BJ (cell line): ENCODE results near the gene LOX. TPM values are rescaled to one million over a fixed set of nuclear protein-coding genes. Genes with fewer than 3 reads are reported as not detected.

Experiments
- CTCF ChIA-PET: fragments of 350-600 bp; formaldehyde crosslinking; extraction: SDS; loops from one replicate; lab custom pipeline; 2021; ENCODE audit warnings: antibody characterized with exemption, inconsistent platforms; lab: Yijun Ruan, JAX
- POLR2A ChIA-PET: fragments of 300-600 bp; sonication (Branson Sonifier 250); formaldehyde crosslinking; extraction: SDS; loops from one replicate; lab custom pipeline; 2021; ENCODE audit warnings: antibody characterized with exemption; lab: Charles Lee
- DNase-seq: peaks from one replicate; pipeline ENCODE4 v3.0.0-alpha.2; 2011; ENCODE audit warnings: low read depth
- H3K27me3 ChIP-seq: 2 replicates; pipeline ENCODE4 v1.6.0; 2011; ENCODE audit warnings: low read length; ENCODE audit not compliant: control insufficient read depth, insufficient read depth
- H3K36me3 ChIP-seq: 2 replicates; pipeline ENCODE4 v1.5.1; 2011; ENCODE audit warnings: low read length; ENCODE audit not compliant: control insufficient read depth, insufficient read depth
- H3K4me3 ChIP-seq: 2 replicates; pipeline ENCODE4 v1.5.1; 2011; ENCODE audit warnings: low read depth, mild to moderate bottlenecking, control low read depth, low read length
- polyA minus RNA-seq: library from RNA; depleted of rRNA, polyadenylated mRNA; stranded (reverse); fragments of >200 nt; gene quantifications from 2 replicates; pipeline ENCODE4 v1.2.3, GENCODE V29; 2011; rRNA and poly(A)+ RNA removed
- polyA plus RNA-seq: library from polyadenylated mRNA; depleted of rRNA; stranded (reverse); fragments of >200 nt; gene quantifications from 2 replicates; pipeline ENCODE4 v1.2.3, GENCODE V29; 2011; rRNA removed
- TF ChIP-seq, protein P1 (sequence below): IDR thresholded peaks from 2 replicates; pipeline ENCODE4 v1.5.1; 2011; ENCODE audit warnings: low read depth, mild to moderate bottlenecking, control low read depth, inconsistent platforms, low read length, moderate library complexity; ENCODE audit not compliant: insufficient read depth

LOX gene
- polyA plus RNA-seq (632 and 668 TPM in 2 replicates), polyA minus RNA-seq (624 and 731 TPM in 2 replicates)

- Histone ChIP-seq H3K36me3 (peaks cover 5% of the 10 kb centered on the region), H3K4me3 (peak within 1 kb of the TSS; percentile 85), H3K27me3 (no peaks in the 10 kb centered on the region)
- TF ChIP-seq, protein P1, sequence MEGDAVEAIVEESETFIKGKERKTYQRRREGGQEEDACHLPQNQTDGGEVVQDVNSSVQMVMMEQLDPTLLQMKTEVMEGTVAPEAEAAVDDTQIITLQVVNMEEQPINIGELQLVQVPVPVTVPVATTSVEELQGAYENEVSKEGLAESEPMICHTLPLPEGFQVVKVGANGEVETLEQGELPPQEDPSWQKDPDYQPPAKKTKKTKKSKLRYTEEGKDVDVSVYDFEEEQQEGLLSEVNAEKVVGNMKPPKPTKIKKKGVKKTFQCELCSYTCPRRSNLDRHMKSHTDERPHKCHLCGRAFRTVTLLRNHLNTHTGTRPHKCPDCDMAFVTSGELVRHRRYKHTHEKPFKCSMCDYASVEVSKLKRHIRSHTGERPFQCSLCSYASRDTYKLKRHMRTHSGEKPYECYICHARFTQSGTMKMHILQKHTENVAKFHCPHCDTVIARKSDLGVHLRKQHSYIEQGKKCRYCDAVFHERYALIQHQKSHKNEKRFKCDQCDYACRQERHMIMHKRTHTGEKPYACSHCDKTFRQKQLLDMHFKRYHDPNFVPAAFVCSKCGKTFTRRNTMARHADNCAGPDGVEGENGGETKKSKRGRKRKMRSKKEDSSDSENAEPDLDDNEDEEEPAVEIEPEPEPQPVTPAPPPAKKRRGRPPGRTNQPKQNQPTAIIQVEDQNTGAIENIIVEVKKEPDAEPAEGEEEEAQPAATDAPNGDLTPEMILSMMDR, result no peak
- ChIA-PET CTCF (interaction anchor here (0.9 to 5.1 kb wide), 7 partner anchors 15 to 116 kb away, joined by 3 to 71 read pairs (median 13); partner anchors contain the start of gene SRFBP1), POLR2A (interaction anchor here (0.6 to 1.0 kb wide), 3 partner anchors 13 to 19 kb away, joined by 3 to 4 read pairs (median 3); no protein-coding TSS in a partner anchor)
- peak; percentile 98 for DNase-seq
These were observed at the start of gene LOX for GRCh38 chr5:122078116-122079110. LOX (minus strand) TSS chr5:122078259; CDS start chr5:122077985, 274 bp downstream.

DNA sequence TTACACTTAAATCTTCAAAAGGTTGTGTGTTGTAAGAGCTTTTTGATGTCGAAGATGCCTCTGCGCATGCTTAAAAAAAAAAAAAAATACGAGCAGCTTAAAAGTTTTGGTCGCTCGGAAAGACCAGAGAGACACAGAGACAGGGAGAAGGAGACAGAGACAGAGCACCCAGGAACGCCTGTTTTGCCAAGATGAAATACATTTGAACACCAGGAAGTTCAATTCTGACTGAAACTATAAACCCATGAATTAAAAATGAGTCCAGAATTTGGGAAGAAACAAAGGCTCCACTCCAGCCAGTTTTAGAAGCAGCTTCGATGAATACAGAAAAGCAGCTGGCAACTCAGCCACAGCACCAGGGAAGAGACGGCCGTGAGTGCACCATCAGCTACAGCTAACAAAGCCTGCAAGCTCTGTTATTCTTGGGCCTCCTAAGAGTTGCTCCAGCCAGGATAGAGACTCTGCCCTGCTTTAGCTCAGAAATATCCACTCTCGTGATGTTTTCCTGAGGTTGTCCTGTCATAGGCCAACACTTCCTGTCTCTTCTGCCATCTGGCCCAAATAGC lies 48.8 kb upstream of the LOX start:
- ChIA-PET POLR2A (interaction anchor here (1.4 kb wide), 1 partner anchor 26 kb away, joined by 3 read pairs; no protein-coding TSS in a partner anchor), CTCF (interaction anchor here (1.0 to 2.0 kb wide), 6 partner anchors 14 to 37 kb away, joined by 3 to 8 read pairs (median 5); no protein-coding TSS in a partner anchor)
- Histone ChIP-seq H3K36me3 (no peaks in the 10 kb centered on the region), H3K27me3 (no peaks in the 10 kb centered on the region), H3K4me3 (no peak overlapping the region)
- DNase-seq, result no peak
- TF ChIP-seq, protein P1, result no peak

DNA sequence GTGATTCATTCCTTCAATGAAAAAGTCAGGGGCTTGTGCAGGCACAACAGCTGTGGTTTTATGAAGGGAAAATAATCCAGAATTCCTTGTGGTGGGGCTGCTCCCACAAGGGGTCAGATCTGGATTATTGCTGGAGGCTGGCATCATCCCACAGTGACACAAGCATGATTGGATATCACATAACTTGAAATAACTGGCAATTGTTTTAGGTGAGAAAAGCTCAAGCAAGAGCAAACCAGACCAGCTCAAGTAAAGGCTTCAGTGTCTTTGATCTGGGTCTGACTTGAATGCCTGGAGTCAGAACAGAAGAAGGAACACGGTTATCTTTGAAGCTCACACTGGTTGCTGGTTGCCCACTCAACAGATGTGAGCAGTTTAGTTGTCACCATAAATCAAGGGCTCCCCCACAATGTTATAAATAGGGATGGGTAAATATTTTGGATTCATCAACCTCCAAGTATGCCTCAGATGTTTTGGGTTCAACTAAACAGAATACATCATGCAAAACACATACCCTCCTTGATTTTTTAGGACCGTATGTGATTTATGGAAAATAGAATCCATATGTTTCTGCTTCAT lies 48.2 kb upstream of the LOX start:
- DNase-seq, result peak; percentile 37
- TF ChIP-seq, protein P1, result no peak
- no peaks in the 10 kb centered on the region for H3K36me3 ChIP-seq
- H3K27me3 ChIP-seq, result no peaks in the 10 kb centered on the region
- CTCF ChIA-PET, result interaction anchor here (1.0 to 2.0 kb wide), 5 partner anchors 14 to 37 kb away, joined by 3 to 8 read pairs (median 5); no protein-coding TSS in a partner anchor
- POLR2A ChIA-PET, result interaction anchor here (1.4 kb wide), 1 partner anchor 26 kb away, joined by 3 read pairs; no protein-coding TSS in a partner anchor
- H3K4me3 ChIP-seq, result no peak overlapping the region

DNA sequence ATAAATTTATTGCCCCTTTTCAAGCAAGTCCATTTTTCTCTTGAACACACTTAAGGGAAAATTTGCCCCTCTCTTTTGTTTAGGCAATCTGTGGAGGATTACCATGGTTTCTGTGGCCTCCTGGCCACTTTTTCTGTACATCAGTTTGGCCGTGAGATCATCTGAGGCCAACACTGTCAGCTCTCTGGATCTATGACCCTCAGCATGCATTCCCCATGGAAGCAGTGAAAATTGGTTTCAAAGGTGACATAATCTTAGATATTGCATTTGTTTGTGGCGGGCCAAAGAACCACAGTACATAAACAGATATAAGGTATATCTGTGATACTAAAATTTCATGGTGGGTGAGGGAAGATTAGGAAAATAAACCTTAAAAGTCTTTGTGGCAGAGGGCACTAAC lies 46.7 kb upstream of the LOX start:
- Histone ChIP-seq H3K27me3 (no peaks in the 10 kb centered on the region), H3K36me3 (no peaks in the 10 kb centered on the region), H3K4me3 (no peak overlapping the region)
- TF ChIP-seq, protein P1, result no peak
- DNase-seq, result no peak
- ChIA-PET POLR2A (no interaction called here), CTCF (no interaction called here)
